HG03095 (cell line): ENCODE data around the gene ADAMTS17.

Experiments
- ATAC-seq: cut with Tn5 transposase; IDR thresholded peaks from one replicate; pipeline ENCODE4 v1.9.1; 2021; ENCODE audit warnings: moderate library complexity; ENCODE audit not compliant: unreplicated experiment

ADAMTS17 gene

GRCh38 chr15:100310513-100311153 lies 31.1 kb downstream of the ADAMTS17 start:
- ATAC-seq, result no peak

GRCh38 chr15:100310041-100310405 lies 31.8 kb downstream of the ADAMTS17 start:
- ATAC-seq, result no peak

GRCh38 chr15:100309109-100310040 lies 32.4 kb downstream of the ADAMTS17 start:
- ATAC-seq, result no peak

- no peak for ATAC-seq
These were observed 33.2 kb downstream of the ADAMTS17 start for GRCh38 chr15:100308608-100309007.

- no peak for ATAC-seq
These were observed 33.6 kb downstream of the ADAMTS17 start for GRCh38 chr15:100308213-100308600.

- no peak for ATAC-seq
These were observed 34.2 kb downstream of the ADAMTS17 start for GRCh38 chr15:100307241-100308212.

- ATAC-seq, result no peak
These were observed 35.7 kb downstream of the ADAMTS17 start for GRCh38 chr15:100306098-100306497.

GRCh38 chr15:100301910-100302431 lies 39.8 kb downstream of the ADAMTS17 start:
- ATAC-seq, result no peak

GRCh38 chr15:100298257-100298656 lies 43.5 kb downstream of the ADAMTS17 start:
- ATAC-seq, result no peak

GRCh38 chr15:100297812-100298211 lies 44.0 kb downstream of the ADAMTS17 start:
- ATAC-seq, result no peak

- ATAC-seq, result no peak
These were observed 45.7 kb downstream of the ADAMTS17 start for GRCh38 chr15:100295939-100296565.

GRCh38 chr15:100292010-100292409 lies 49.8 kb downstream of the ADAMTS17 start:
- ATAC-seq, result no peak

- ATAC-seq, result no peak
These were observed 50.7 kb downstream of the ADAMTS17 start for GRCh38 chr15:100291106-100291505.

- no peak for ATAC-seq
These were observed 56.0 kb downstream of the ADAMTS17 start for GRCh38 chr15:100285641-100286295.

- ATAC-seq, result no peak
These were observed 57.1 kb downstream of the ADAMTS17 start for GRCh38 chr15:100284701-100285100.

GRCh38 chr15:100284191-100284590 lies 57.6 kb downstream of the ADAMTS17 start:
- ATAC-seq, result no peak

- ATAC-seq, result no peak
These were observed 60.5 kb downstream of the ADAMTS17 start for GRCh38 chr15:100281096-100281917.

- ATAC-seq, result no peak
These were observed 61.9 kb downstream of the ADAMTS17 start for GRCh38 chr15:100279849-100280248.

GRCh38 chr15:100279446-100279845 lies 62.3 kb downstream of the ADAMTS17 start:
- ATAC-seq, result no peak
